Erythroblast (primary cell): ENCODE measurements around the gene TCF7.

ENCODE experiments used
- GATA1 ChIP-seq: IDR thresholded peaks from 2 replicates; pipeline ENCODE4 v1.6.1; 2011; ENCODE audit warnings: low read depth, mild to moderate bottlenecking, control low read depth, low read length, moderate library complexity
- POLR2A ChIP-seq: IDR thresholded peaks from 2 replicates; pipeline ENCODE4 v1.6.1; 2011; ENCODE audit warnings: mild to moderate bottlenecking, low read length

DNA sequence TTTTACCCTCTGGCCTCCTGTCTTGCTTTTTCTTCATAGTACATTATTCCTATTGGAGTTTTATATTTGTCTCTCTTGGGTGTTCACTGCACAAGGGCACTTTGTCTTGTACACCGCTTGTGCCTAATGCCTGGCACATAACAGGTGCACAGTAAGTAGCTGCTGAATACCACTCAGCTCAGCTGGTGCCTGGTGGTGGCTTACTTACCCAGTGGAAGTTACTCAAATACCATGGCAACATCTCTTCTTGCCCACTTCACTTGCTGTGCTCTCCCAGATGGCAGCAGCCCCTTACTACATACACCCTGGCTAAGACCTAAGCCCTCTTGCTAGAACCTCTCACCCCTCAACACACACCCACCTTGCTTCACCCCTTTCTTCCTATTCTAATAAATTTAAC lies 73.6 kb downstream of the TCF7 start:
- TF ChIP-seq POLR2A (no peak), GATA1 (no peak)
